ENCODE measurements around the gene RAP1A. TPM values are rescaled to one million over a fixed set of nuclear protein-coding genes. Genes with fewer than 3 reads are reported as not detected.

Gene RAP1A
- total RNA-seq, 1 experiment from 2014 or later: 26.7 TPM

GRCh38 chr1:111596499-111596898 lies 23.1 kb upstream of the RAP1A start:
- H3K27ac Mint-ChIP-seq: no peak overlapping the region
- no peak overlapping the region for H3K14ac ChIP-seq (ENCODE audit: insufficient read depth, low read length)
- H3K27ac ChIP-seq (ENCODE audit: insufficient read length, low read depth, low read length): no peak overlapping the region
- no peak overlapping the region for H3T11ph ChIP-seq (ENCODE audit: low read length)
- no peak overlapping the region for H3K4me3 Mint-ChIP-seq
- no peaks in the 10 kb centered on the region; a peak in 1 of 5 replicates for H3K9me3 Mint-ChIP-seq
- no peak overlapping the region for H2AFZ ChIP-seq (ENCODE audit: low read length)
- H3K27me3 Mint-ChIP-seq (ENCODE audit: low read depth): no peaks in the 10 kb centered on the region; the same call in 1 of the 2 replicates
- no peaks in the 10 kb centered on the region for H3K23me2 ChIP-seq (ENCODE audit: insufficient read length, low read depth, low read length, poor library complexity, severe bottlenecking)
- H2AK5ac ChIP-seq (ENCODE audit: insufficient read length, low read length): no peak overlapping the region
- H2BK20ac ChIP-seq (ENCODE audit: low read depth, low read length, poor library complexity, severe bottlenecking): no peak overlapping the region
- H3K23ac ChIP-seq (ENCODE audit: insufficient read length, low read depth, low read length): no peak overlapping the region
- H3K27me3 ChIP-seq (ENCODE audit: insufficient read depth, low read length): no peaks in the 10 kb centered on the region
- no peaks in the 10 kb centered on the region for H3K79me1 ChIP-seq (ENCODE audit: insufficient read depth, low read depth, low read length, poor library complexity, severe bottlenecking)
- H2BK5ac ChIP-seq (ENCODE audit: insufficient read length, low read length): no peak overlapping the region
- H3K4me1 ChIP-seq (ENCODE audit: insufficient read depth, low read length): peaks cover 6% of the 10 kb centered on the region
- no peak for DNase-seq
- no peak overlapping the region for H3K56ac ChIP-seq (ENCODE audit: insufficient read length, low read depth, low read length)
- no peak overlapping the region for H3K4ac ChIP-seq (ENCODE audit: low read depth, low read length)
- no peaks in the 10 kb centered on the region for H3K36me3 Mint-ChIP-seq (ENCODE audit: insufficient read depth in 1 of 3, low read depth in 3 of 3)
- H2BK12ac ChIP-seq (ENCODE audit: insufficient read length, low read depth, low read length): no peak overlapping the region
- no peak overlapping the region for H4K5ac ChIP-seq (ENCODE audit: insufficient read length, low read depth, low read length)
- no peak overlapping the region for H4K8ac ChIP-seq (replicated peaks; ENCODE audit: insufficient read length, low read depth, low read length)
- no CpG with 5 or more reads among the region's 1 CpG for WGBS (ENCODE audit: extremely low coverage, insufficient read length, low lambda C conversion rate)
- H2BK120ac ChIP-seq (ENCODE audit: low read depth, low read length, poor library complexity, severe bottlenecking): no peak overlapping the region
- H3K79me2 ChIP-seq (ENCODE audit: insufficient read depth, low read length): no peaks in the 10 kb centered on the region
- no peak overlapping the region for H4K91ac ChIP-seq (ENCODE audit: insufficient read length, low read depth, low read length)
- no peak overlapping the region for H3K4me2 ChIP-seq (ENCODE audit: insufficient read depth, insufficient read length, low read length)
- H3K9ac ChIP-seq (ENCODE audit: extremely low read depth, insufficient read length, low read length): no peak overlapping the region
- no peaks in the 10 kb centered on the region for H3K9me3 ChIP-seq (ENCODE audit: control insufficient read depth, low read depth, low read length)
- H4K20me1 ChIP-seq (ENCODE audit: control insufficient read depth, insufficient read depth, insufficient read length): no peaks in the 10 kb centered on the region
- TF ChIP-seq CTCF (conservative IDR thresholded peaks at IDR 0.05): no peak
- peaks cover 13 to 21% of the 10 kb centered on the region in 2 experiments for H3K4me1 Mint-ChIP-seq
- no peak overlapping the region for H2BK15ac ChIP-seq (ENCODE audit: low read depth, low read length)
- H3K18ac ChIP-seq (ENCODE audit: insufficient read length, low read depth, low read length): no peak overlapping the region
